PC-3 (cell line): ENCODE data around the gene ADAD1.

Experiments used
- EZH2 ChIP-seq: fragments of 300-600 bp; sonication (generic); IDR thresholded peaks from one replicate; pipeline ENCODE4 v1.6.1; 2017; ENCODE audit warnings: antibody characterized with exemption, mild to moderate bottlenecking, low read length; ENCODE audit not compliant: unreplicated experiment
- EZH2phosphoT487 ChIP-seq: fragments of 300-600 bp; sonication (generic); IDR thresholded peaks from 2 replicates; pipeline ENCODE4 v1.6.1; 2018; ENCODE audit warnings: mild to moderate bottlenecking, antibody characterized with exemption, low read length, borderline replicate concordance
- TF ChIP-seq, protein P1 (sequence below): fragments of 300-600 bp; sonication (generic); conservative IDR thresholded peaks from 2 replicates; pipeline ENCODE4 v1.5.1; 2017; ENCODE audit warnings: antibody characterized with exemption, low read depth, mild to moderate bottlenecking, low read length

DNA sequence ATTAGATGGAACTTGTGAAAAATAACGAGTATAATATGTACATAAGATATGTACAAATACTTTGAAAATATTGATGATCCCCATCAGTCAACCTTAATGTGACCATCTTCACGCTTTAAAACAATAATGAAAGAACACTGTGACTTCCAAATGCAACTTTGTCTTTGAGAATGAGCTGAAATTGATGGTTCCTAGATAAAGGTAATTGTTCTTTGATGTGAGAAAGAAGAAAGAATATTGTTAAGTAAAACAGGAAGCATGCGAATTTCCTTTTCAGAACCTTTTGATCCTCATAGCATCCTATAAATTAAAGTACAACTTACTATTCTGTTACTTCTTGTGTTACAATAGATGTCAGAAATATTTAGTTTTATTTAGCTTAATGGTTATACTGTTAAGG, 55.5 kb downstream of the ADAD1 start:
- TF ChIP-seq, protein P1, sequence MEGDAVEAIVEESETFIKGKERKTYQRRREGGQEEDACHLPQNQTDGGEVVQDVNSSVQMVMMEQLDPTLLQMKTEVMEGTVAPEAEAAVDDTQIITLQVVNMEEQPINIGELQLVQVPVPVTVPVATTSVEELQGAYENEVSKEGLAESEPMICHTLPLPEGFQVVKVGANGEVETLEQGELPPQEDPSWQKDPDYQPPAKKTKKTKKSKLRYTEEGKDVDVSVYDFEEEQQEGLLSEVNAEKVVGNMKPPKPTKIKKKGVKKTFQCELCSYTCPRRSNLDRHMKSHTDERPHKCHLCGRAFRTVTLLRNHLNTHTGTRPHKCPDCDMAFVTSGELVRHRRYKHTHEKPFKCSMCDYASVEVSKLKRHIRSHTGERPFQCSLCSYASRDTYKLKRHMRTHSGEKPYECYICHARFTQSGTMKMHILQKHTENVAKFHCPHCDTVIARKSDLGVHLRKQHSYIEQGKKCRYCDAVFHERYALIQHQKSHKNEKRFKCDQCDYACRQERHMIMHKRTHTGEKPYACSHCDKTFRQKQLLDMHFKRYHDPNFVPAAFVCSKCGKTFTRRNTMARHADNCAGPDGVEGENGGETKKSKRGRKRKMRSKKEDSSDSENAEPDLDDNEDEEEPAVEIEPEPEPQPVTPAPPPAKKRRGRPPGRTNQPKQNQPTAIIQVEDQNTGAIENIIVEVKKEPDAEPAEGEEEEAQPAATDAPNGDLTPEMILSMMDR = no peak
- TF ChIP-seq EZH2 (no peak), EZH2phosphoT487 (no peak)
